Spleen (tissue), 11 donors: Measurements from ENCODE around the gene NUB1. TPM values are rescaled to one million over a fixed set of nuclear protein-coding genes. Genes with fewer than 3 reads are reported as not detected.
"Not testable (repeated sequence)": the region's sequence is repeated elsewhere in the genome, so short reads cannot be mapped to it uniquely, and the experiment has no call there.

Source experiments
- DNase-seq: peaks from one replicate; pipeline ENCODE4 v3.0.0-alpha.2; 2020
- H3K27ac ChIP-seq, 8 donors: fragments of 200-600 bp; sonication (generic) in 7 of 8; 1 replicate in 4 of 8; 2 replicates in 4 of 8; pipeline versions ENCODE4 v1.5.0 to v1.8.0; 2016 to 2021; ENCODE audit warnings: inconsistent platforms in 4 of 8, mild to moderate bottlenecking in 4 of 8, moderate library complexity in 1 of 8
- H3K27me3 ChIP-seq, 7 donors: fragments of 200-600 bp; sonication (generic) in 6 of 7; replicated peaks in 1 of 7; 1 replicate in 4 of 7; 2 replicates in 3 of 7; pipeline versions ENCODE4 v1.5.0 to v1.8.0; 2016 to 2021; ENCODE audit warnings: inconsistent platforms in 3 of 7, mild to moderate bottlenecking in 1 of 7
- H3K36me3 ChIP-seq, 6 donors: fragments of 200-600 bp; sonication (generic) in 5 of 6; 1 replicate in 4 of 6; 2 replicates in 2 of 6; pipeline versions ENCODE4 v1.5.0 to v1.8.0; 2016 to 2021; ENCODE audit warnings: inconsistent platforms in 2 of 6
- H3K4me1 ChIP-seq, 6 donors: fragments of 200-600 bp; sonication (generic) in 5 of 6; 1 replicate in 3 of 6; 2 replicates in 3 of 6; pipeline versions ENCODE4 v1.5.0 to v1.8.0; 2016 to 2021; ENCODE audit warnings: inconsistent platforms in 3 of 6
- H3K4me3 ChIP-seq, 8 donors: fragments of 200-600 bp; sonication (generic) in 7 of 8; 1 replicate in 4 of 8; 2 replicates in 4 of 8; pipeline versions ENCODE4 v1.5.0 to v1.8.0; 2016 to 2021; ENCODE audit warnings: inconsistent platforms in 4 of 8, mild to moderate bottlenecking in 4 of 8, moderate library complexity in 2 of 8
- H3K9me3 ChIP-seq, 8 donors: fragments of 200-600 bp; sonication (generic) in 7 of 8; 1 replicate in 4 of 8; 2 replicates in 4 of 8; pipeline versions ENCODE4 v1.5.0 to v1.8.0; 2016 to 2021; ENCODE audit warnings: inconsistent platforms in 4 of 8
- POLR2A ChIP-seq, 3 donors: fragments of 450-650 bp; IDR thresholded peaks; one replicate each; pipeline ENCODE4 v1.5.1; 2017; ENCODE audit warnings: antibody characterized with exemption in 3 of 3, mild to moderate bottlenecking in 1 of 3
- POLR2AphosphoS5 ChIP-seq, 3 donors: sonication (generic); formaldehyde crosslinking; IDR thresholded peaks; one replicate each; pipeline ENCODE4 v1.5.1; 2017; ENCODE audit warnings: antibody characterized with exemption in 3 of 3
- WGBS, 5 donors: extraction: QIAGEN DNeasy Blood & Tissue Kit in 3 of 5; methylation state at CpG; one replicate each; pipeline versions ENCODE4 v1.1.5 to v1.1.7; 2013 to 2018; 5-methylcytosine and 5-hydroxymethylcytosine counted together
- intact Hi-C: fragments of 100-400 bp; cut with DNase I; formaldehyde crosslinking; loops from one replicate; pipeline ENCODE4 v1.15.0; 2023; ENCODE audit warnings: low total_unique reads
- polyA plus RNA-seq, 3 donors: library from polyadenylated mRNA; stranded (reverse); fragments of 200-250 nt; gene quantifications; one replicate each; pipeline ENCODE4 v1.2.1, GENCODE V29; 2013
- total RNA-seq, 7 donors: library from RNA; depleted of rRNA in 3 of 7; stranded (reverse); fragments of >200 nt in 3 of 7; fragmentation: NEBNext Ultra II Directional in 4 of 7; extraction: Animal tissue kit (Norgen Biotek cat#: 25700) in 4 of 7; gene quantifications; one replicate each; pipeline versions ENCODE4 v1.1.0 to v1.2.1, GENCODE V29; 2016 to 2021
- TF ChIP-seq, protein P1 (sequence below), 11 experiments: fragments of 200-600 bp in 7 of 11; fragments of 450-650 bp in 4 of 11; sonication (generic) in 4 of 11; IDR thresholded peaks in 8 of 11; conservative IDR thresholded peaks in 3 of 11; 1 replicate in 7 of 11; 2 replicates in 4 of 11; pipeline versions ENCODE4 v1.4.0 to v1.8.0; 2016 to 2021; ENCODE audit warnings: antibody characterized with exemption in 11 of 11, inconsistent platforms in 4 of 11, mild to moderate bottlenecking in 1 of 11
- donor health status: healthy with polysubstance abuse.
- donor health status: DM: no; HTN: no; CAD: no; lungs with moderate emphysema.
- donor health status: DM: no; HTN: no; CAD: no.
- donor health status: Bipolar disorder and iron deficiency.
- donor health status: healthy.
- donor health status: DM: no; HTN: no; CAD: no.
- donor health status: DM: yes; HTN: yes; CAD: no.

NUB1 gene
- total and polyA plus RNA-seq, 10 donors: 25.2 to 80.9 (median 64.5) TPM

DNA sequence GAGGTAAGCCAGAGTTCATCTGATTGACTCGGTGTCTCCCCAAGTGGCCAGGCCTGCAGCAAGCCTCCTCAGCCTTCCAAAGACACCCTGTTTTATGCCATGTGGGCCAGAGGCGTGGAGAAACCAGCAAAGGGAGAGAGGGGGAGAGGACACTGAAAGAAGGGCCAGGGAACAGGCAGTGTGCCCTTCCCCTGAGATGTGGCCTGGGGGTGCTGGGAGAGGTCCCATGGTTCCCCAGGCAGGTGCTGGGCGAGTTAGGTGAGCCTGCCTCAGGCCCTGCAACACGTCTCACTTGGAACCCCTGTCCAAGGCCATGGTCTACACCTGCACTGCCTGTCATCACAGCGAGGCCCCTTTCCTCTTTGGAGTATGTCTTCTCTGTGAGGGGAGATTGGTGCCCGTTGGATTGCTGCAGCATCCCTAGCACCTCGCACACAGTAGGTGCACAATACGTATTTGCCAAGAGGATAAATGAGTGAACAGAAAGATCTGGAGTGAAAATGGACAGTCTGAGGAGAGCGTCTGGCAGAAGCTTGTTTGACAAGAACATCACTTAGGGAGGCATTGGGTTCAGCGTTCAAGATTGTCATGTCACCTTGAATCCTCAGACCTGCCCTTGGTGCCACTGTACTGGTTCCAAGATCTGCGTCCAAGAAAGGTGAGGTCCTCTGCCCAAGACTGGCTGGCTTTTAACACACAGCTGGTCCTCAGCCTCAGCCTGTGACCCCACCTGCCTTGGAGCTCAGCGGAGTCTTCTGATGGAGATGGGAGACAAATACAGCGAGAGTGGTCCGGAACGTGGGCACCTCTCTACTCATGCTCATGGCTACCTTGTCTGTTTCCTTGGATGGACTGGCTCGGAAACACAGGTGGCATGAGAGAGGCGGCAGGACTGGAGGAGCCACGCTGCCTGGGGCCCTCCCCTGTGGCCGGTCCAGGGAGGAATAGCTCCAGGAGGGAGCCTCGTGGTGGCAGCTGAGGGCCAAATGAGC lies 39.8 kb upstream of the NUB1 start:
- H3K27me3 ChIP-seq: peaks cover 5 to 56% (median 23%) of the 10 kb centered on the region in 7 donors
- H3K4me1 ChIP-seq: peaks cover 7 to 22% (median 10%) of the 10 kb centered on the region in 6 donors
- WGBS, 5 donors: 80 to 87% (median 83%) methylated on average over 19 to 20 of the region's 20 CpGs
- H3K9me3 ChIP-seq: peaks cover 0 to 4% (median under 1%) of the 10 kb centered on the region in 8 donors
- no peak for DNase-seq
- H3K36me3 ChIP-seq: no peaks in the 10 kb centered on the region
- H3K4me3 ChIP-seq: no peak overlapping the region
- no peak overlapping the region for H3K27ac ChIP-seq
- intact Hi-C loops: loop anchor here (10.0 kb wide), 2 partner anchors 57 to 177 kb away; partner anchors contain the start of gene SMARCD3
- TF ChIP-seq, protein P1, sequence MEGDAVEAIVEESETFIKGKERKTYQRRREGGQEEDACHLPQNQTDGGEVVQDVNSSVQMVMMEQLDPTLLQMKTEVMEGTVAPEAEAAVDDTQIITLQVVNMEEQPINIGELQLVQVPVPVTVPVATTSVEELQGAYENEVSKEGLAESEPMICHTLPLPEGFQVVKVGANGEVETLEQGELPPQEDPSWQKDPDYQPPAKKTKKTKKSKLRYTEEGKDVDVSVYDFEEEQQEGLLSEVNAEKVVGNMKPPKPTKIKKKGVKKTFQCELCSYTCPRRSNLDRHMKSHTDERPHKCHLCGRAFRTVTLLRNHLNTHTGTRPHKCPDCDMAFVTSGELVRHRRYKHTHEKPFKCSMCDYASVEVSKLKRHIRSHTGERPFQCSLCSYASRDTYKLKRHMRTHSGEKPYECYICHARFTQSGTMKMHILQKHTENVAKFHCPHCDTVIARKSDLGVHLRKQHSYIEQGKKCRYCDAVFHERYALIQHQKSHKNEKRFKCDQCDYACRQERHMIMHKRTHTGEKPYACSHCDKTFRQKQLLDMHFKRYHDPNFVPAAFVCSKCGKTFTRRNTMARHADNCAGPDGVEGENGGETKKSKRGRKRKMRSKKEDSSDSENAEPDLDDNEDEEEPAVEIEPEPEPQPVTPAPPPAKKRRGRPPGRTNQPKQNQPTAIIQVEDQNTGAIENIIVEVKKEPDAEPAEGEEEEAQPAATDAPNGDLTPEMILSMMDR (IDR thresholded peaks at IDR 0.05 in 8 of 11, conservative IDR thresholded peaks at IDR 0.05 in 3 of 11): no peak
- TF ChIP-seq POLR2AphosphoS5 (IDR thresholded peaks at IDR 0.05) (no peak), POLR2A (IDR thresholded peaks at IDR 0.05) (no peak)

DNA sequence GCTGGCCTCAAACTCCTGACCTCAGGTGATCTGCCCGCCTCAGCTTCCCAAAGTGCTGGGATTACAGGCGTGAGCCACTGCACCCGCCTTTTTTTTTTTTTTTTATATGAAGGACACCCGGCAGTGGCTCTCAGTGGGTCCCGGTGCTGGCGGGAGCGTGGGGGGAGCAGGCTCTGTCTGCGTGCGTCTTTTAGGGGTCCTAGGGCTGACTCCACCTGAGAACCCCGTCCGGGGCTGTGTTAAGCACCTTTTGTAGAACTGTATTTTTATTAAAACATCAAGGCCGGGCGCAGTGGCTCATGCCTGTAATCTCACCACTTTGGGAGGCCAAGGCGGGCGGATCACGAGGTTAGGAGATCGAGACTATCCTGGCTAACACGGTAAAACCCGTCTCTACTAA lies 37.4 kb upstream of the NUB1 start:
- not testable (repeated sequence) for H3K4me3 ChIP-seq, DNase-seq, H3K9me3 ChIP-seq, H3K27ac ChIP-seq, H3K36me3 ChIP-seq
- H3K4me1 ChIP-seq: peaks cover 7 to 30% (median 12%) of the 10 kb centered on the region in 6 donors
- intact Hi-C loops: loop anchor here (10.0 kb wide), 2 partner anchors 59 to 179 kb away; partner anchors contain the start of gene SMARCD3
- 75 to 82% (median 80%) methylated on average over 19 of the region's 19 CpGs for WGBS, 5 donors
- peaks cover 5 to 65% (median 23%) of the 10 kb centered on the region in 7 donors for H3K27me3 ChIP-seq

DNA sequence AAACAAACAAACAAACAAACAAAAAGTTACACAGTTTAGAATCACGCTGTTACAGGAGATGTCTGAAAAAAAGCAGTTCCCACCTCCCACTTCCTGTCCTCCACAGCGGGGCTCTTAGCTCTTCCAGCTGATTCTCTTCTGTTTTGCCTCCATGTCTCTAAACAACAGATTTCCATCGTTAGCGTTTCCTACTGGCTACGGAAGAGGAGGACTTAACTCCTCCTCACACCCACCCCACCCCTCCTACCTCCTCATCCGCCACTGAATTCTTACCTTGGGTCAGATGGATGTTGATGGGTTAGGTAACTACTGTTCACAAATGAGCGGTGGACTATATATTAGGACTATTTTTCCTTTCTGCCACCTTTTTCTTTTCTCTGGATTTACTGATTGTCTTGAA lies 36.8 kb upstream of the NUB1 start:
- Histone ChIP-seq H3K4me1 (peaks cover 7 to 30% (median 12%) of the 10 kb centered on the region in 6 donors), H3K27ac (no peak overlapping the region), H3K27me3 (peaks cover 5 to 68% (median 23%) of the 10 kb centered on the region in 7 donors), H3K36me3 (no peaks in the 10 kb centered on the region), H3K9me3 (no peaks in the 10 kb centered on the region), H3K4me3 (no peak overlapping the region)
- no peak for DNase-seq
- TF ChIP-seq POLR2AphosphoS5 (IDR thresholded peaks at IDR 0.05): no peak
- TF ChIP-seq POLR2A (IDR thresholded peaks at IDR 0.05): no peak
- TF ChIP-seq, protein P1 (IDR thresholded peaks at IDR 0.05 in 8 of 11, conservative IDR thresholded peaks at IDR 0.05 in 3 of 11): no peak
- intact Hi-C loops: loop anchor here (10.0 kb wide), 2 partner anchors 60 to 180 kb away; partner anchors contain the start of gene SMARCD3
- 19 to 24% (median 21%) methylated on average over 7 of the region's 7 CpGs for WGBS, 5 donors

DNA sequence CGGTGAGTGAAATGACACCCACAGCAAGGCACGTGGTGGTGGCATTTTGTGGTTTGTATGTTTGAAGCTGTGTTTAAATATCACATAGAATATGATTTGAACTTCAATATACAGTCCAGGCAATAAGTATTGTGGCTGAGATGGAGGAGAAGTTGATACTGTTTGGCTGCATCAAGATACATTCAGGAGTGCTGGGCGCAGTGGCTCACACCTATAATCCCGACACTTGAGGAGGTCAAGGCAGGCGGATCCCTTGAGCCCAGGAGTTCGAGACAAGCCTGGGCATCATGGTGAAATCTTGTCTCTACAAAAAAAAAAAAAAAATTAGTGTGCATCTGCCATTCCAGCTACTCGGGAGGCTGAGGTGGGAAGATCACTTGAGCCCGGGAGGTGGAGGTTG lies 35.2 kb upstream of the NUB1 start:
- TF ChIP-seq POLR2A (IDR thresholded peaks at IDR 0.05): no peak
- TF ChIP-seq, protein P1 (IDR thresholded peaks at IDR 0.05 in 8 of 11, conservative IDR thresholded peaks at IDR 0.05 in 3 of 11): no peak
- no peak for TF ChIP-seq POLR2AphosphoS5 (IDR thresholded peaks at IDR 0.05)
- DNase-seq: no peak
- Histone ChIP-seq H3K4me3 (no peak overlapping the region), H3K9me3 (peaks cover 0 to 5% (median 4%) of the 10 kb centered on the region in 8 donors), H3K36me3 (no peaks in the 10 kb centered on the region), H3K27ac (no peak overlapping the region), H3K4me1 (peaks cover 7 to 30% (median 12%) of the 10 kb centered on the region in 6 donors), H3K27me3 (peaks cover 5 to 61% (median 23%) of the 10 kb centered on the region in 7 donors)
- 71 to 84% (median 80%) methylated on average over 8 of the region's 8 CpGs for WGBS, 5 donors
- intact Hi-C loops: loop anchor here (10.0 kb wide), 2 partner anchors 62 to 182 kb away; partner anchors contain the start of gene SMARCD3
